ENCODE data around the gene RAP1A.

RAP1A gene

GRCh38 chr1:111669268-111669667 is 49.7 kb downstream of the RAP1A start:
- peaks cover 16% of the 10 kb centered on the region for H3K79me1 ChIP-seq (replicated peaks; ENCODE audit: low read length, poor library complexity, severe bottlenecking)
- no peak overlapping the region for H2BK12ac ChIP-seq (ENCODE audit: low read length in 2 of 2)
- H2BK15ac ChIP-seq (ENCODE audit: low read depth, poor library complexity, severe bottlenecking), result no peak overlapping the region
- no peak overlapping the region for H3K4me2 ChIP-seq (ENCODE audit: low read length, poor library complexity, severe bottlenecking)
- no peak overlapping the region for H2AK5ac ChIP-seq (ENCODE audit: low read length, severe bottlenecking)
- no peak overlapping the region for H2BK5ac ChIP-seq (ENCODE audit: low read depth, low read length, poor library complexity, severe bottlenecking)
- H3K14ac ChIP-seq (ENCODE audit: low read length in 2 of 2), result no peak overlapping the region
- H3K27ac ChIP-seq (ENCODE audit: low read length, poor library complexity, severe bottlenecking), result no peak overlapping the region
- H3K4me3 ChIP-seq (ENCODE audit: insufficient read depth in 1 of 2, low read depth in 1 of 2, low read length in 2 of 2), result no peak overlapping the region
- no peaks in the 10 kb centered on the region for H3K27me3 ChIP-seq (ENCODE audit: control insufficient read depth in 1 of 2, insufficient read depth in 1 of 2, low read length in 2 of 2)
- no peak overlapping the region for H2AFZ ChIP-seq (ENCODE audit: low read depth, low read length)
- no peak overlapping the region for H4K8ac ChIP-seq (ENCODE audit: low read length)
- H2BK120ac ChIP-seq (ENCODE audit: low read depth, low read length), result no peak overlapping the region
- no peaks in the 10 kb centered on the region for H3K9me3 ChIP-seq (ENCODE audit: control insufficient read depth, low read length)
- peak; percentile 36 for DNase-seq
- H3K18ac ChIP-seq (ENCODE audit: low read depth in 1 of 2, low read length in 2 of 2), result no peak overlapping the region
- no peak overlapping the region for H3K4ac ChIP-seq (ENCODE audit: low read depth in 1 of 2, low read length in 2 of 2)
- H3K9ac ChIP-seq (ENCODE audit: low read length), result peak overlapping the region; percentile 15
- H4K91ac ChIP-seq (ENCODE audit: low read length), result no peak overlapping the region
- no peaks in the 10 kb centered on the region for H3K4me1 ChIP-seq (ENCODE audit: control insufficient read depth, insufficient read depth, low read depth, low read length)
- 24% methylated on average over 1 of the region's 1 CpG for WGBS
- H3K36me3 ChIP-seq (ENCODE audit: control insufficient read depth in 1 of 2, insufficient read depth in 2 of 2, low read depth in 1 of 2, low read length in 2 of 2), result peaks cover 0 to 2% of the 10 kb centered on the region in 2 experiments
- no peak overlapping the region for H3K23ac ChIP-seq (ENCODE audit: low read length in 2 of 2)

- no peak overlapping the region for H2BK5ac ChIP-seq (ENCODE audit: low read depth, low read length, poor library complexity, severe bottlenecking)
- no peaks in the 10 kb centered on the region for H3K4me1 ChIP-seq (ENCODE audit: control insufficient read depth, insufficient read depth, low read depth, low read length)
- H3K4me2 ChIP-seq (ENCODE audit: low read length, poor library complexity, severe bottlenecking), result no peak overlapping the region
- H2BK120ac ChIP-seq (ENCODE audit: low read depth, low read length), result no peak overlapping the region
- no peak overlapping the region for H3K18ac ChIP-seq (ENCODE audit: low read depth in 1 of 2, low read length in 2 of 2)
- H3K79me1 ChIP-seq (replicated peaks; ENCODE audit: low read length, poor library complexity, severe bottlenecking), result peaks cover 25% of the 10 kb centered on the region
- no peak overlapping the region for H4K8ac ChIP-seq (ENCODE audit: low read length)
- no peak overlapping the region for H2BK12ac ChIP-seq (ENCODE audit: low read length in 2 of 2)
- DNase-seq, result no peak
- H2AFZ ChIP-seq (ENCODE audit: low read depth, low read length), result no peak overlapping the region
- H3K9ac ChIP-seq (ENCODE audit: low read length), result no peak overlapping the region
- no peaks in the 10 kb centered on the region for H3K9me3 ChIP-seq (ENCODE audit: control insufficient read depth, low read length)
- no peak overlapping the region for H4K91ac ChIP-seq (ENCODE audit: low read length)
- H3K23ac ChIP-seq (ENCODE audit: low read length in 2 of 2), result no peak overlapping the region
- no peak overlapping the region for H3K4me3 ChIP-seq (ENCODE audit: insufficient read depth in 1 of 2, low read depth in 1 of 2, low read length in 2 of 2)
- H2BK15ac ChIP-seq (ENCODE audit: low read depth, poor library complexity, severe bottlenecking), result no peak overlapping the region
- peaks cover 0 to 4% of the 10 kb centered on the region in 2 experiments for H3K36me3 ChIP-seq (ENCODE audit: control insufficient read depth in 1 of 2, insufficient read depth in 2 of 2, low read depth in 1 of 2, low read length in 2 of 2)
- no peaks in the 10 kb centered on the region for H3K27me3 ChIP-seq (ENCODE audit: control insufficient read depth in 1 of 2, insufficient read depth in 1 of 2, low read length in 2 of 2)
- no peak overlapping the region for H2AK5ac ChIP-seq (ENCODE audit: low read length, severe bottlenecking)
- H3K14ac ChIP-seq (ENCODE audit: low read length in 2 of 2), result no peak overlapping the region
- no peak overlapping the region for H3K27ac ChIP-seq (ENCODE audit: low read length, poor library complexity, severe bottlenecking)
- no peak overlapping the region for H3K4ac ChIP-seq (ENCODE audit: low read depth in 1 of 2, low read length in 2 of 2)
These were observed 52.3 kb downstream of the RAP1A start for GRCh38 chr1:111671852-111672251.

DNA sequence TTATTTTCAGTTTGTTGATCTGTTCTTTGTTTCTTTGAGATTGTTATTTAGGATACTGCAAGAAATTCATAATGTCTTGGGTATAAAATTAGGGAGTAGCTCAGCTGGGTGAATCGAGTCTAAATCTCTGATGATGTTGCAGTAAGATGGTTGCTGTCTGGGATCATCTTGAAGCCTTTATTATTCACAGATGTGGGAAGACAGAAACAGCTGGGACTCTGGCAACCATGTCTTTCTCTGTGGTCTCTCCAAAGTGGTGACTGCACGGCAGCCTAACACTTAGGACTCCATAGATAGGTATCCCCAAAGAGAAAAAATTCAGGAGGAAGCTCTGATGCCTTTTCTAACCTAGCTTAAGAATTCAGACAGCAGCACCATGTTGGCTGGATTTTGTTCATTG is 52.7 kb downstream of the RAP1A start:
- Histone ChIP-seq H3K9me3 (ENCODE audit: control insufficient read depth, low read length) (no peaks in the 10 kb centered on the region), H2AFZ (ENCODE audit: low read depth, low read length) (no peak overlapping the region), H2BK5ac (ENCODE audit: low read depth, low read length, poor library complexity, severe bottlenecking) (no peak overlapping the region), H3K14ac (ENCODE audit: low read length in 2 of 2) (no peak overlapping the region), H2BK120ac (ENCODE audit: low read depth, low read length) (no peak overlapping the region), H2BK12ac (ENCODE audit: low read length in 2 of 2) (no peak overlapping the region), H2BK15ac (ENCODE audit: low read depth, poor library complexity, severe bottlenecking) (no peak overlapping the region), H3K23ac (ENCODE audit: low read length in 2 of 2) (no peak overlapping the region), H3K9ac (ENCODE audit: low read length) (no peak overlapping the region), H3K4me2 (ENCODE audit: low read length, poor library complexity, severe bottlenecking) (no peak overlapping the region), H2AK5ac (ENCODE audit: low read length, severe bottlenecking) (no peak overlapping the region), H3K18ac (ENCODE audit: low read depth in 1 of 2, low read length in 2 of 2) (no peak overlapping the region), H4K91ac (ENCODE audit: low read length) (no peak overlapping the region), H3K36me3 (ENCODE audit: control insufficient read depth in 1 of 2, insufficient read depth in 2 of 2, low read depth in 1 of 2, low read length in 2 of 2) (peaks cover 3 to 4% of the 10 kb centered on the region in 2 experiments), H4K8ac (ENCODE audit: low read length) (no peak overlapping the region), H3K4ac (ENCODE audit: low read depth in 1 of 2, low read length in 2 of 2) (no peak overlapping the region), H3K4me3 (ENCODE audit: insufficient read depth in 1 of 2, low read depth in 1 of 2, low read length in 2 of 2) (no peak overlapping the region), H3K4me1 (ENCODE audit: control insufficient read depth, insufficient read depth, low read depth, low read length) (no peaks in the 10 kb centered on the region), H3K79me1 (replicated peaks; ENCODE audit: low read length, poor library complexity, severe bottlenecking) (peaks cover 25% of the 10 kb centered on the region), H3K27ac (ENCODE audit: low read length, poor library complexity, severe bottlenecking) (no peak overlapping the region), H3K27me3 (ENCODE audit: control insufficient read depth in 1 of 2, insufficient read depth in 1 of 2, low read length in 2 of 2) (no peaks in the 10 kb centered on the region)
- no peak for DNase-seq
- WGBS, result 98% methylated on average over 2 of the region's 2 CpGs

DNA sequence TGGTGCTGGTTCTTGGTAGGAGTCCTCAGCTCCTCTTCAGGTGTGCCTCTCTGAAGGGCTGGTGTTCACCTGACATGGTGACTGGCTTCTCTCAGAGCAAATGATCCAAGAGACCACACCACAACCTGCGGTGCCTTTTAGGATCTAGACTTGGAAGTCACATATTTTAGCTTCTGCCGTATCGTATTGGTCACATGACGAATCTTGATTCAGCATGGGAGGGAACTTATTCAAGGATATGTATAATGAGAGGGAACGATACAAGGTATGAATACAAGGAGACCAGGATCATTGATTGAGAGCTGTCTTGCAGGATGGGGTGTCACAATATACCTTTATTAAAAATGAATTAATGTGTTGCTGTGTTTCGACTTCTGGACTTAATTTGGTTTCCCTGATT is 58.0 kb downstream of the RAP1A start:
- H2BK12ac ChIP-seq (ENCODE audit: low read length in 2 of 2), result no peak overlapping the region
- no peaks in the 10 kb centered on the region for H3K9me3 ChIP-seq (ENCODE audit: control insufficient read depth, low read length)
- H2BK120ac ChIP-seq (ENCODE audit: low read depth, low read length), result no peak overlapping the region
- H3K9ac ChIP-seq (ENCODE audit: low read length), result no peak overlapping the region
- H2BK15ac ChIP-seq (ENCODE audit: low read depth, poor library complexity, severe bottlenecking), result no peak overlapping the region
- no peaks in the 10 kb centered on the region for H3K27me3 ChIP-seq (ENCODE audit: control insufficient read depth in 1 of 2, insufficient read depth in 1 of 2, low read length in 2 of 2)
- H4K91ac ChIP-seq (ENCODE audit: low read length), result no peak overlapping the region
- H3K23ac ChIP-seq (ENCODE audit: low read length in 2 of 2), result no peak overlapping the region
- H3K27ac ChIP-seq (ENCODE audit: low read length, poor library complexity, severe bottlenecking), result no peak overlapping the region
- no peak overlapping the region for H3K14ac ChIP-seq (ENCODE audit: low read length in 2 of 2)
- H4K8ac ChIP-seq (ENCODE audit: low read length), result no peak overlapping the region
- no peak overlapping the region for H3K4me2 ChIP-seq (ENCODE audit: low read length, poor library complexity, severe bottlenecking)
- peaks cover 21% of the 10 kb centered on the region for H3K79me1 ChIP-seq (replicated peaks; ENCODE audit: low read length, poor library complexity, severe bottlenecking)
- H3K4me3 ChIP-seq (ENCODE audit: insufficient read depth in 1 of 2, low read depth in 1 of 2, low read length in 2 of 2), result no peak overlapping the region
- H2AK5ac ChIP-seq (ENCODE audit: low read length, severe bottlenecking), result no peak overlapping the region
- H3K36me3 ChIP-seq (ENCODE audit: control insufficient read depth in 1 of 2, insufficient read depth in 2 of 2, low read depth in 1 of 2, low read length in 2 of 2), result peaks cover 12 to 13% of the 10 kb centered on the region in 2 experiments
- no peak overlapping the region for H2AFZ ChIP-seq (ENCODE audit: low read depth, low read length)
- H3K18ac ChIP-seq (ENCODE audit: low read depth in 1 of 2, low read length in 2 of 2), result no peak overlapping the region
- H3K4me1 ChIP-seq (ENCODE audit: control insufficient read depth, insufficient read depth, low read depth, low read length), result peaks cover 4% of the 10 kb centered on the region
- no peak for DNase-seq
- 97% methylated on average over 5 of the region's 6 CpGs for WGBS
- no peak overlapping the region for H2BK5ac ChIP-seq (ENCODE audit: low read depth, low read length, poor library complexity, severe bottlenecking)
- no peak overlapping the region for H3K4ac ChIP-seq (ENCODE audit: low read depth in 1 of 2, low read length in 2 of 2)

All from mesenchymal stem cell (in vitro differentiated cells and primary cell).